Left colon (tissue), 2 donors: ENCODE measurements around the gene RNU5D-1. TPM values are rescaled to one million over a fixed set of nuclear protein-coding genes. Genes with fewer than 3 reads are reported as not detected.
"Not testable (repeated sequence)": the region's sequence is repeated elsewhere in the genome, so short reads cannot be mapped to it uniquely, and the experiment has no call there.

Experiments used
- ATAC-seq: fragments of 200-7000 bp; cut with Tn5 transposase; one replicate; pipeline ENCODE4 v1.9.1; 2020; ENCODE audit warnings: mild to moderate bottlenecking, moderate library complexity
- DNase-seq, 2 donors: peaks; one replicate each; pipeline ENCODE4 v3.0.0-alpha.2; 2020
- intact Hi-C, 2 donors: fragments of 100-400 bp; cut with DNase I in 1 of 2; cut with micrococcal nuclease in 1 of 2; formaldehyde crosslinking; loops; one replicate each; pipeline versions ENCODE4 v1.11.2 to v1.14.0; 2022; cut with DNase I, micrococcal nuclease
- long read RNA-seq: library from polyadenylated mRNA; unstranded; transcript quantifications from one replicate; pipeline ENCODE4 v2.0.0, GENCODE V29; 2021
- total RNA-seq, 2 donors: library from RNA; stranded (reverse); fragmentation: NEBNext Ultra II Directional; extraction: Animal tissue kit (Norgen Biotek cat#: 25700); gene quantifications; one replicate each; pipeline ENCODE4 v1.2.1, GENCODE V29; 2021
- donor health status: DM: no; HTN: no; CAD: no.
- donor health status: DM: yes; HTN: yes; CAD: no.

The RNU5D-1 gene
- total RNA-seq, result not detected
- long read RNA-seq, result 0 reads

DNA sequence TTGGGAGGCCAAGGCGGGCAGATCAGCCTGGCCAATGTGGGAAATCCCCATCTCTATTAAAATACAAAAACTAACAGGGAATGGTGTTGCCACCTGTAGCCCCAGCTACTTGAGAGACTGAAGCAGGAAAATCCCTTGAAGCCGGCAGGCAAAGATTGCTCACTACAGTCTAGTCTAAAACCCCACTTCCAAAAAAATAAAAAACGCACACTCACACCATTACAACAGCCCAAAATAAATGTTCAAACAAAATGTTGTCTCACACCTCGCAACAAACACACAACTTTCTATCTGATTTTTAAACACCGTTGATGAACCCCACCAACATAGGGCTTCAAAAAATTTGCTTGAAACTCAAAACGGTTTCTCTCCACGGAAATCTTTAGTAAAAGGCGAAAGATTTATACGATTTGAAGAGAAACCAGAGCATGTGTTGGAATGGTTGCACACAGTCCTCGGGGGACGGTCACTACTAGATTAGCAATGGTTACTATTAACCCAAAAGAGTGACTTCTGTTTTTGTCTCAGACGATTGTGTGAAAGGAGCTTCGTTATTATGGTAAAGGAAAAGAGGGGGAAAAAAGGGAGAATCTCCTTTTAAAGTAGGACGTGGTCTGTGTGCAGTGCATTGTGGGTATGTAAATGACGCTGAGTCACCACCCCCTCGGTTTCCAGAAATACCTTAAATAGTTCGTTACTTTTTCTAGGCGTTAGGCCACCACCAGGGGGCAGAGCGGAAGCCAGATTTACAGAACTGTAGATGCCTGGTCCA, at the start of gene RNU5D-1:
RNU5D-1 (minus strand) TSS at position 430 of the 772 bp plus-strand sequence.
- ATAC-seq (peak; percentile 84), DNase-seq (peak; percentile 92 to 98)
- intact Hi-C loops, result no loop called here

DNA sequence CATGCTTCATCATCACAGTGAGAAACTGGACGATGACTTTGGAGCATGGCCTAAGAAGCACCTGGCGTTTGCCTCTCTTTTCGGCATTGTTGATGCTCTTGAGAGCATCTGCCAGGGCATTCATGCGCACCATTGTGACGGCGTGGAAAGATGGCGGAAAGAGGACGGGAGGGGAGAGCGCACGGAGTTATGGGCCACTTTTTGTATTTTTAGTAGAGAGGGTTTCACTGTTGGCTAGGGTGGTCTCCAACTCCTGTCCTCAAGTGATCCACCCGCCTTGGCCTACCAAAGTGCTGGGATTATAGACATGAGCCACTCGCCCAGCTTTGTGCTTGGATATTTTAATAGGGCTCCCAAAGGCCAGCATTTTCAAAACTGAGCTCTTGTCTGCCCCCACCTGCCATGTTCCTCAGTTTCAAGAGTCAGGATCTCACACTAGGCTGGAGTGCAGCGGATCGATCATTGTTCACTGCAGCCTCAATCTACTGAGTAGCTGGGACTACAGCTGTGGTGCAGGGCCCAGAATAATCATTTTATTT, 49.7 kb upstream of the RNU5D-1 start:
- ATAC-seq, result no peak
- no peak for DNase-seq
- intact Hi-C loops, result loop anchor here in 1 of 2 donors (10.0 kb wide), 1 partner anchor 54 kb away; no protein-coding TSS in a partner anchor

DNA sequence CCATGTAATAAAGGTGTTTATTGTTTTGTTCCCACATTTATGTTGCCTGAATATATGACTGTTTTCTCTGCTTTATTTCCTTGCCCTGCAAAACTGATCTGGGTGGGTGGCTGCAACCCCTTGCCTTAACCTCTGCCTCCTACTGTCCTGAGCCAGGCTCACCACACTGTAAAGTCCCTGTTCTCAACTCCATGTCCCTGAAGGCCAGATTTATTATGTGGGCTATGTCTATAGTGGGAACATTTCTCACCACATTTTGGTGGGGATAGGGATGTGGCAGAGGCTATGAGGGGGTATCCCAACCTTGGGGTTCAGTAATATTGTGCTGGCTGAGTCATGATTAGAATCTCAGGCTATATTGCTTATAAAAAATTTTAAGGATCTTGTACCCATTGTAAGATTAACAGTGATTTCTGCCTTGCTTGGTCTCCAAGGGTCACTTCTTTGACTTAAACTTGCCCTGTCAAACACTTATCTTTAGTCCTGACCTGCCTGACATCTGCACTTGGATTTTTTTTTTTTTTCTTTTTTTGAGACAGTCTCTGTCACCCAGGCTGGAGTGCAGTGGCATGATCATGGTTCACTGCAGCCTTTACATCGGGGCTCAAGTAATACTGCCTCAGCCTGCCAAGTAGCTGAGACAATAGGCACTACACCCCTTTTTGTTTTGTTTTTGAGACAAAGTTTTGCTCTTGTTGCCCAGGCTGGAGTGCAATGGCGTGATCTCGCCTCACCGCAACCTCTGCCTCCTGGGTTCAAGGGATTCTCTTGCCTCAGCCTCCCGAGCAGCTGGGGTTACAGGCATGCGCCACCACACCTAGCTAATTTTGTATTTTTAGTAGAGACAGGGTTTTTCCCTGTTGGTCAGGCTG, 48.0 kb upstream of the RNU5D-1 start:
- intact Hi-C loops, result no loop called here
- DNase-seq, result no peak
- ATAC-seq, result no peak

DNA sequence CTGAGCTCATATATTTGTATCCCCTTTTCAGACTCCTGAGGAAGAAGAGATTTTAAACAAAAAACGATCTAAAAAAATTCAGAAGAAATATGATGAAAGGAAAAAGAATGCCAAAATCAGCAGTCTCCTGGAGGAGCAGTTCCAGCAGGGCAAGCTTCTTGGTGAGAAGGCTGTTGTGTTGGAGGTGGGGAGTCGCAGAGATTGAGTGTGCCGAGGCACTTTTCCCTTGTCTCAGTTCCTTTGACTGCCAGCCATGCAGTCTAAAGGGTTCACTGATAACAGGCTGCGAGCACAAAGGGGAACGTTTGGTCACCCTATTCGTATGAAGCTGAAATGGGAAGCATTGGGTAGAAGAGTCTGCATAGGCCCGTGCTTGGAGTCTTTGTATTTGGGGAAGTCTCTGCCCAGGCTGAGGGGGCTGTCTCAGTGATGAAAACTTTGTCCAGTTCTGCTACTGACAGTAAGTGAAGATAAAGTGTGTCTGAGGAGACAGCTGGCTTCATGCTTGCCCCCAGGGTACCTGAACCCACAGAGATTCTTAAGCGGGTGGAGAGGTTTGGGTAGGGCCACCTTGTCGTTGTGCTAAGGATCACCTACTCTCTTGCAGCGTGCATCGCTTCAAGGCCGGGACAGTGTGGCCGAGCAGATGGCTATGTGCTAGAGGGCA, 47.1 kb upstream of the RNU5D-1 start:
- intact Hi-C loops, result no loop called here
- DNase-seq (no peak), ATAC-seq (no peak)

DNA sequence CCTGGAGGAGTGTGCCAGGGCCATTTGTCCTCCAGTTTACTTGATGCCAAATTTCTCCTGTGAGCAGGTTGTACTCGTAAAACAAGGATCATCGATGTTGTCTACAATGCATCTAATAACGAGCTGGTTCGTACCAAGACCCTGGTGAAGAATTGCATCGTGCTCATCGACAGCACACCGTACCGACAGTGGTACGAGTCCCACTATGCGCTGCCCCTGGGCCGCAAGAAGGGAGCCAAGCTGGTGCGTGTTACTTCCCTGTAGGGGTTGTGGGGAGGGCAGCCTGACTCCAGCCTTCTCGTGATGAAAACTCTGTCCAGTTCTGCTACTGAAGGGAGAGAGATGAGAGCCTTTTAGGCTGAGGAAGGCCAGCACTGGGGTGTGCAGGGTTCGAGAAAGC, 46.6 kb upstream of the RNU5D-1 start:
- DNase-seq, result no peak
- intact Hi-C loops, result no loop called here
- ATAC-seq, result no peak

DNA sequence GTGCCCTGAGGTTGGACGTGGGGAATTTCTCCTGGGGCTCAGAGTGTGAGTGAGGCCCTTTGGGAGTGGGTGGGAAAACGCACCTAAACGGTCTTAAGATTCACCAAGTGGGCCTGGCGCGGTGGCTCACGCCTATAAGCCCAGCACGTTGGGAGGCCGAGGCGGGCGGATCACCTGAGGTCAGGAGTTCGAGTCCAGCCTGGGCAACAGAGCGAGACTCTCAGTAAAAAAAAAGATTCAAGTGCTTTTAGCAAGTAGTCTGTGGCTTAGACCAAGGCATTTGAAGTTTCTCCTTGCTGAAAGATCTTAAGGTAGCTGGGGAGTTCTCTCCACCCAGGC, 45.7 kb upstream of the RNU5D-1 start:
- intact Hi-C loops, result no loop called here
- DNase-seq, result no peak
- no peak for ATAC-seq

DNA sequence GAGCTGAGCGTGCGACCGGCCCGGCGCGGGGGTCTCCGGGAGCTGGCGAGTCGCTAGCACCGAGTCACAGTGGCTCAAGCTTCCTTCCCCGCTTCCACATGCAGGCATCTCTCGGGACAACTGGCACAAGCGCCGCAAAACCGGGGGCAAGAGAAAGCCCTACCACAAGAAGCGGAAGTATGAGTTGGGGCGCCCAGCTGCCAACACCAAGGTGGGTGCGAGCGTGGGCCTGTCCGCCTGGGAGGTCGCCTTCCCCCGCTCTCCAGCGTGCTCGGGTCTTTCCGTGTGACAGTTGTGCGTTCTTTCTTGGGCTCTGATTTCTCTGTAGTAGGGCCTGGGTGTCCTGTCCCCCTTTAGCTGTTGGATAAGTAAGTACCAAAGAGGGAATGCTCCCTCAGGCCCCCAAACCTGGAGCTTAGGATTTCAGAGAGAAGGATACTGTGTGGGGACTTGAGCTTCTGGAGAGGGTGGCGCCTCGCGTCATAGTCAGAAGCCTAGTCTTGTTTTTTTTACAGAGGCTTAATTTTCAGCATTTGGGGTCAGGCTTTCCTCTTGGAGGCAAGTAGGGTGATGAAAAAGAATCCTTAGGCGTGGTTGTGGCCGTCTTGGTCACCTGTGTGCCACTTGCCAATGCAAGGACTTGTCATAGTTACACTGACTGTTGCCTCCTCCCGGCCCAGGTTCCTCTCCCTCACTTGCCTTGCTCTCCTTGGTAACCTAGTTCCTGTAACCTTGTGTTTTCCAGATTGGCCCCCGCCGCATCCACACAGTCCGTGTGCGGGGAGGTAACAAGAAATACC, 45.2 kb upstream of the RNU5D-1 start:
- ATAC-seq (peak; percentile 53), DNase-seq (peak; percentile 36 to 57)
- intact Hi-C loops, result no loop called here

DNA sequence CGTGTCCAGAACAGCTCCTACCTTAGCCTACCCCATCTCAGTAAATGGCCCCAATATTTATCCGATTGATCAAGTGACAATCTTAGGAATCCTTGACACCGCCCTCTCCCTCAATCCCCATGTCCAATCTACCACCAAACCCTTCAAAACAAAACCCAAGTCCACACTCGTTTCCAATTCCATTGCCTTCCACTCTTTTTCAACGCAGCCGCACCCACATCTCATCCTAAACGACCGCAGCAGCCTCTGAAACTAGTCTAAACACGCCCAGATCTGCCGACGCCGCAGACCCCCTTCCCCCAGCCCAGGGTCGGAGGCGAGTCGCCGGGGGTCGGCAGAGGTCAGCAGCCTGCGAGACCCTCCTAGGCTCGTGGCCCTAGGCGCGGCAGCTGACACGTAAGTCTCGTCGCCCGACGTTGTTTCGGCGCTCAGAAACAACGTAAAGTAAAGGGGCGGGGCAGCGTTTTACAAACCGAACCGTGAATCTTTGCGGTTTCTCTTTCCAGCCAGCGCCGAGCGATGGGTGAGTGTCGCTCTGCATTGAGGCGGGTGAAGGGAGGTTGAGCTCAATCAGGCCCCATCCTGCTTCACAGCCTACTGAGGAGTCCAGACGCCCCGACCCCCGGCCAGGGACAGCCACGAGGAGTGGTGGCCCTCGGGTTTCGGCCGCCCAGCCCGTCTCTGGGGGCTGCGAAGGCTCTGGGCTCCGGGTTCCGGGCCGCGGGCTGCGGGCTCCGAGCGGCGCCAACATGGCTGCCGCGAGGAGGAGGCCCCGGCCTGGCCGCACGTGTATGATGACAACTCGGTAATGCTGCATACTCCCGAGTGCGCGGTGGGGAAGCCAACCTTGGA, 44.3 kb upstream of the RNU5D-1 start, which contains the start of gene RPS8:
RPS8 (plus strand) TSS at position 463 of the 852 bp plus-strand sequence; CDS start at position 520, 57 bp downstream.
- ATAC-seq (peak; percentile 89), DNase-seq (peak; percentile 93 to 94)
- intact Hi-C loops, result no loop called here

DNA sequence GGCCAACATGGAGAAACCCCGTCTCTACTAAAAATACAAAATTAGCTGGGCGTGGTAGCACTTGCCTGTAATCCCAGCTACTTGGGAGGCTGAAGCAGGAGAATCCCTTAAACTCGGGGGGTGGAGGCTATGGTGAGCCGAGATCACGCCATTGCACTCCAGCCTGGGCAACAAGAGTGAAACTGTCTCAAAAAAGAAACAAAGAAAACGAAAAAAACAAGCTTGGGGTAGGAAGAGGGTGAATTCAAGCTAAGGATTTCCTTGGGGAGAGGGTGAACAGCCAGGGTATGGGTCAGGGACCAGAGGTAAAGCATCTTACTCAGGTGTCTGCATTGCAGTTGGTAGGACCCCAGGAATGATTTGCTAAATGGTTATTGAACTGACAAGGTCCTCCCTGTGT, 35.5 kb upstream of the RNU5D-1 start:
- ATAC-seq, intact Hi-C loops, DNase-seq: not testable (repeated sequence)

DNA sequence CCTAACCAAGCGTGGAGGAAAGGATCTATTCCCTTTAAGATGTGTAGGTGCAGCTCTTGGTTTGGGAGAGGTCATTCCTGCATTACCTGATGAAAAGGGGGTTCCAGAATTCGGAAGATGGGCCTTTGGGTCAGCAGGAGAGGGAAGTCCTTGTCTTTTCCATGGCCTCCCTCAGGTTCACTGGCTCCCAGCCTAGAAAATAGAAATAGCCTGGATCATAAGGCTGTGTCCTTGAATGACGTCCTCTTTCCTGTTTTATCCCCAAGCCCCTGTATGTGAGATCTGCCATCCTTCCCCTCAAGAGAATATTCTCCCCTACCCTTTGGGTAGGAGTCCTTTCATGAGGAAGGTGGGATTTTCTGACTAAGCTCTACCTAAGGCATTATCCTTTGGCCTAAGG, 29.9 kb upstream of the RNU5D-1 start:
- DNase-seq (no peak), ATAC-seq (no peak)
- intact Hi-C loops, result no loop called here

DNA sequence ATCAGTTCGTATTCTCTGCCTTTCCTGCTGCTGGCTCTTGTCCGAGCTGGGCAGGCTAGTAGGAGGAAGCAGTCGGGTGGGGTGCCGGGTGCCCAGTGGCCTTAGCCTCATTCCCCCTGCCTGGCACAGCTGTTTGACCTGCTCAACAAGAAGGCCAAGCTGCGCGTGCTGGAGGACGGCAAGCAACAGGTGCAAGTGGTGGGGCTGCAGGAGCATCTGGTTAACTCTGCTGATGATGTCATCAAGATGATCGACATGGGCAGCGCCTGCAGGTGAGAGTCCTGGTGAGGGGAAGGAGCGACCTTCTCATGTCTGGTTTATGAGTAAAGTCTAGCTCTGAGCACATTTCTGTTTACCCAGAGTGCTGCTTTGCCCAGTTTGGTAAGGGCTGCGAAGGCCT, 28.1 kb upstream of the RNU5D-1 start:
- no peak for ATAC-seq
- no peak for DNase-seq
- intact Hi-C loops, result no loop called here

DNA sequence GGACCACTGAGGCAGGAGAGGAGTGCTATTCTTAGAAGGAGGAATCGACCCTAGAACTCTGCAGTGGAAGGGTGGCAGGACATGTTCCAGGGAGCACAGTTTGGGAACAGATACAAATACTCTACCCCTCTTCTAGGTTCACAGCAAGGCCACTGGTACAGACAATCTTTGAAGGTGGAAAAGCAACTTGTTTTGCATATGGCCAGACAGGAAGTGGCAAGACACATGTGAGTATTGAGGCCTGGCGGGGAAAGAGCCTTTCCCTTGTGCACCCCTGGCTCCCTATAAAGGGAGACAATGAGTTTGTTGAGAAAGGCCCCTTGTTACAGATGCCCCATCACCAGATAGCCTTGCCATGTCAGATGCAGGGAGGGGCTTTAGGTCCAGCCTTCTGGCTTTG, 26.4 kb upstream of the RNU5D-1 start:
- intact Hi-C loops, result no loop called here
- ATAC-seq, result no peak

DNA sequence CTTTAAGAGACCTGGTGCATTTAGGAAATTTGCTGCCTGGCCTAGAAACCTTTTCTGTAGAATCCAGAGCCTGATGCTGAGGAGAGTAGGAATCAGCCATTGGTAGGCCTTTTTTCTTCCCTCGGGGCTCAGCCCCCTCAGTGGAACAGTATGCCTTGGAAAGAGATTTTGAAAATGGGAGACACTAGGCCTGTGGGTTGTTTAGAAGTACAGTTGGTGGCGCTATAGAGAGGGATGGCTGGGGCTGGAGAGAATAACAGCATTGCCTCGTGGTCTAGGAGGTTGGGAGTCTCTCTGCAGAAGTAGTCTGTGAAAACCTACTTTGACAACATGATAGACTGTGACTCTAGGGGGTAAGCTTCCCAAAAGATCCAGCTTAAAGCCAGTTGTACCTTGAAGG, 16.9 kb upstream of the RNU5D-1 start:
- DNase-seq (no peak), ATAC-seq (no peak)
- intact Hi-C loops, result no loop called here

More for the DNA sequence above, 26.4 kb upstream of the RNU5D-1 start:
- DNase-seq, result no peak

DNA sequence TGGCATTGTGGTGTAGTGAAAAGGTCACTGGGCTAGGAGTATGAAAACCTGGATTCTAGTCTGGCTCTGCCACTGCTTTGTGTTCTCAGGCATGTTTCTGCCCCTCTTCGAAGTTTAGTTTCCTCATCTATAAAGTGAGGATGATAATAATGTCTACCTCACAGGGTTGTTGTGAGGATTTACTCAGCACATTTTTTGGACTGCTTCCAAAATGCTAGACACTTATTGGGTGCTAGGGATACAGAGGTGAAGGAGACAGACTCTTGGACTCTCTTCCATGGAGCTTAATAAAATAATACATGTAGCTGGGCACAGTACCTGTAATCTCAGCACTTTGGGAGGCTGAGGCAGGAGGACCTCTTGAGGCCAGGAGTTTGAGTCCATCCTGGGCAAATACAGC, 12.2 kb upstream of the RNU5D-1 start:
- intact Hi-C loops, result no loop called here
- DNase-seq (no peak), ATAC-seq (no peak)

DNA sequence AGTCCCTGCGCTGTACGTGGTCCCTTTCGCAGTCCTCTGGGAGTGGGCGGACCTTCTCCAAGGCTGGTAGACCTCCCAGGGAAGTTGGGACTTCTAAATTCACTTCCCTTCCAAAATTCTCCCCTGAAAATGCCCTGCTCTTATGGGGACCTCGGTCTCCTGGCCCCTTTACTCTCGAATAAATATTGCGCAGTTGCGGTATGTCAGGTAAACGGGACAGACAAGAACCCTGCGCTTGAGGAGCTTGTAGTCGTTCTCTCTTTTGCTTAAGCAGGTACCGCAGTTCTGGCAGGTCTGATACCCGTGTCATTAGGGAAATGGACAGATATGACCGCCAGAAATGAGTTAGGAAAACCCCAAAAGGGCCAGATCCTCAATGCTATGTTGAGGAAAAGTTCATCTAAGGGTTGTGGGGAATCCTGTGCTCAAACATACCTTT, 9.2 kb upstream of the RNU5D-1 start:
- intact Hi-C loops, result no loop called here
- DNase-seq (no peak), ATAC-seq (peak; percentile 1)

DNA sequence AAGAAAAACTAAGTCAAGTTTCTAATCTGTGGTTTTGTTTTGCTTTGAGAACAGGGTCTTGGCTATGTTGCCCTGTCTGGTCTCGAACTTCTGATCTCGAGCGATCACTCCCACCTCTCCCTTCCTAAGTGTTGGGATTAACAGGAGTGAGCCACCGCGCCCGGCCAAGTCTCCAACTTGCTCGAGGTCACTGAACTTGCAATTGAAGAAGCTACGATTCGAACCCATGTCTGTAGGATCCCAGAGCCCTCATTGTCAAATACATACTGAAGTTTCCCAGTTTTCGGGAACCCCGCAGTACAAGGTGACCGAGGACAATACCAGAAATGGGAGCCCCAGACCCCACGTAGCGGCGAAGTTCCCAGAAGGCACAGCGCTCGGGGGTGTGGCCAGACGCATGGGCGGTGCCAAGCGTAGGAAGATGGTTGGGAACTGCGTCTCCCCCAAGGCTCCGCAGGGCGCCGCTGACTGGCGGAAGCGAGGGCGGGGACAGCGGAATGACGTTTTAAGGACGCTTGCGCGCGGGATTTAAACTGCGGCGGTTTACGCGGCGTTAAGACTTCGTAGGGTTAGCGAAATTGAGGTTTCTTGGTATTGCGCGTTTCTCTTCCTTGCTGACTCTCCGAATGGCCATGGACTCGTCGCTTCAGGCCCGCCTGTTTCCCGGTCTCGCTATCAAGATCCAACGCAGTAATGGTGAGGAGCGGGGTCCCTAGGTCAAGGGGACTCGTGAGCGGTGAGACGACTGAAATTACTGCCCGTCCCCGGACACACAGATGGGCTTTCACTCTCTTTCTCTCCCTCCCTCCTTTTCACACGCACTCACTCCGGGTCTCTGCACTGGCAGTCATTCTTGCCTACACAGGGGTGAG, 8.6 kb upstream of the RNU5D-1 start, which contains the start of gene KIF2C:
KIF2C (plus strand) TSS at position 531 of the 872 bp plus-strand sequence; CDS start at position 627, 96 bp downstream.
- intact Hi-C loops, result no loop called here
- DNase-seq (peak; percentile 97 to 99), ATAC-seq (peak; percentile 100)
